Stimulated activated CD8-positive, alpha-beta memory T cell treated with anti-CD3 and anti-CD28 coated beads, Interleukin-4, amount 100 ng/mL, for 4 hours (primary cell): ENCODE results near the gene ASAP2.
"Not testable (repeated sequence)": the region's sequence is repeated elsewhere in the genome, so short reads cannot be mapped to it uniquely, and the experiment has no call there.

ENCODE experiments used
- DNase-seq, 2 donors: peaks; one replicate each; pipeline ENCODE4 v3.0.0-alpha.2; 2020; ENCODE audit warnings: low read depth in 2 of 2, low spot score in 1 of 2

Gene ASAP2

GRCh38 chr2:9250091-9250490, 43.5 kb downstream of the ASAP2 start:
- no peak for DNase-seq

GRCh38 chr2:9250498-9251153, 44.0 kb downstream of the ASAP2 start:
- DNase-seq = no peak

- no peak for DNase-seq
Observed at GRCh38 chr2:9251154-9252001, 44.8 kb downstream of the ASAP2 start.

GRCh38 chr2:9252002-9252357, 45.4 kb downstream of the ASAP2 start:
- DNase-seq = no peak

GRCh38 chr2:9255416-9255815, 48.8 kb downstream of the ASAP2 start:
- DNase-seq = no peak

- DNase-seq = no peak
Observed at GRCh38 chr2:9256147-9256546, 49.5 kb downstream of the ASAP2 start.

- DNase-seq = no peak
Observed at GRCh38 chr2:9256570-9257043, 50.0 kb downstream of the ASAP2 start.

GRCh38 chr2:9258501-9258900, 51.9 kb downstream of the ASAP2 start:
- DNase-seq = no peak

GRCh38 chr2:9258953-9259399, 52.4 kb downstream of the ASAP2 start:
- no peak for DNase-seq

- no peak for DNase-seq
Observed at GRCh38 chr2:9260464-9260918, 53.9 kb downstream of the ASAP2 start.

GRCh38 chr2:9261231-9261883, 54.7 kb downstream of the ASAP2 start:
- no peak for DNase-seq

GRCh38 chr2:9262671-9263171, 56.1 kb downstream of the ASAP2 start:
- no peak for DNase-seq

- no peak for DNase-seq
Observed at GRCh38 chr2:9263428-9263827, 56.8 kb downstream of the ASAP2 start.

GRCh38 chr2:9264301-9264700, 57.7 kb downstream of the ASAP2 start:
- DNase-seq = no peak

GRCh38 chr2:9266711-9267110, 60.1 kb downstream of the ASAP2 start:
- DNase-seq = no peak

GRCh38 chr2:9267286-9267685, 60.7 kb downstream of the ASAP2 start:
- DNase-seq = not testable (repeated sequence)

- no peak for DNase-seq
Observed at GRCh38 chr2:9268301-9269080, 61.9 kb downstream of the ASAP2 start.

GRCh38 chr2:9269295-9269694, 62.7 kb downstream of the ASAP2 start:
- DNase-seq = no peak

- DNase-seq = no peak
Observed at GRCh38 chr2:9269695-9270360, 63.2 kb downstream of the ASAP2 start.

GRCh38 chr2:9271091-9271490, 64.5 kb downstream of the ASAP2 start:
- no peak for DNase-seq
